Caco-2 (cell line): ENCODE results near the gene CBS. TPM values are rescaled to one million over a fixed set of nuclear protein-coding genes. Genes with fewer than 3 reads are reported as not detected.
"Not testable (repeated sequence)": the region's sequence is repeated elsewhere in the genome, so short reads cannot be mapped to it uniquely, and the experiment has no call there.

Source experiments
- Bru-seq: library from RNA; stranded (reverse); fragments of 400-500 nt; gene quantifications from one replicate; lab custom pipeline; 2021; lab: Mats Ljungman, UMichigan
- BruChase-seq, 2 experiments: library from RNA; stranded (reverse); fragments of 400-500 nt; gene quantifications; one replicate each; lab custom pipeline; 2021; lab: Mats Ljungman, UMichigan
- BruUV-seq: library from RNA; stranded (reverse); fragments of 400-500 nt; replicated peaks from 2 replicates; lab custom pipeline; 2021; lab: Mats Ljungman, UMichigan
- CTCF ChIA-PET: fragments of 300-600 bp; sonication (Branson Sonifier 250); formaldehyde crosslinking; loops from one replicate; lab custom pipeline; 2022; ENCODE audit warnings: antibody characterized with exemption; lab: Charles Lee
- POLR2A ChIA-PET: fragments of 300-600 bp; sonication (Branson Sonifier 250); formaldehyde crosslinking; loops from one replicate; lab custom pipeline; 2022; ENCODE audit warnings: antibody characterized with exemption; lab: Charles Lee
- DNase-seq, 2 experiments: peaks; one replicate each; pipeline versions ENCODE4 v3.0.0 to v3.0.0-alpha.2; 2020 to 2022
- H3K27me3 ChIP-seq: replicated peaks from 2 replicates; pipeline ENCODE4 v1.6.0; 2011; ENCODE audit warnings: low read length; ENCODE audit not compliant: control insufficient read depth, insufficient read depth
- H3K36me3 ChIP-seq: 2 replicates; pipeline ENCODE4 v1.5.1; 2011; ENCODE audit warnings: low read length; ENCODE audit not compliant: control insufficient read depth, insufficient read depth
- H3K4me1 ChIP-seq: fragments of 250-450 bp; sonication (Bioruptor Pico); 2 replicates; pipeline ENCODE4 v1.5.1; 2020; ENCODE audit warnings: mild to moderate bottlenecking
- H3K4me3 ChIP-seq: 2 replicates; pipeline ENCODE4 v1.5.1; 2011; ENCODE audit warnings: low read depth, mild to moderate bottlenecking, control low read depth, low read length
- H3K9me3 ChIP-seq: fragments of 250-450 bp; sonication (Bioruptor Pico); 2 replicates; pipeline ENCODE4 v1.5.1; 2020; ENCODE audit warnings: mild to moderate bottlenecking, moderate library complexity
- H3K27ac Mint-ChIP-seq: one replicate; pipeline ENCODE4 v1.8.0; 2022; ENCODE audit warnings: mixed read lengths; ENCODE audit not compliant: unreplicated experiment
- H3K27me3 Mint-ChIP-seq: one replicate; pipeline ENCODE4 v1.8.0; 2022; ENCODE audit warnings: mixed read lengths; ENCODE audit not compliant: insufficient read depth, unreplicated experiment
- H3K36me3 Mint-ChIP-seq: one replicate; pipeline ENCODE4 v1.8.0; 2022; ENCODE audit warnings: mild to moderate bottlenecking, mixed read lengths; ENCODE audit not compliant: insufficient read depth, unreplicated experiment
- H3K4me1 Mint-ChIP-seq: one replicate; pipeline ENCODE4 v1.8.0; 2022; ENCODE audit warnings: low read depth, mixed read lengths; ENCODE audit not compliant: unreplicated experiment
- H3K4me3 Mint-ChIP-seq: one replicate; pipeline ENCODE4 v1.8.0; 2022; ENCODE audit warnings: mild to moderate bottlenecking, moderate library complexity, mixed read lengths; ENCODE audit not compliant: unreplicated experiment
- H3K9me3 Mint-ChIP-seq: one replicate; pipeline ENCODE4 v1.8.0; 2022; ENCODE audit warnings: mixed read lengths; ENCODE audit not compliant: unreplicated experiment
- intact Hi-C: fragments of 100-400 bp; cut with micrococcal nuclease; formaldehyde crosslinking; loops from one replicate; pipeline ENCODE4 v1.10.0; 2022; ENCODE audit not compliant: unreplicated experiment
- long read RNA-seq: library from polyadenylated mRNA; stranded (forward); transcript quantifications from one replicate; pipeline ENCODE4 v2.0.0, GENCODE V29; 2022
- total RNA-seq: library from RNA; stranded (reverse); gene quantifications from 2 replicates; pipeline ENCODE4 v1.2.3, GENCODE V29; 2022

Gene CBS
- total RNA-seq (194 and 202 TPM in 2 replicates), Bru-seq, nascent RNA (percentile 51 among the genes with signal in this experiment), BruChase-seq, experiment 1, labeled RNA remaining after a 2-hour chase (percentile 53 among the genes with signal in this experiment), BruChase-seq, experiment 2, labeled RNA remaining after a 6-hour chase (percentile 59 among the genes with signal in this experiment)
- long read RNA-seq, transcript CBS-210 (5 exons, 1,038 nt) = minor isoform, 6 of 173 reads
- long read RNA-seq, transcript CBS-204 (17 exons, 2,605 nt) = major isoform, 93 of 173 reads
- long read RNA-seq, partial matches to known transcripts = 16 of 173 reads
- long read RNA-seq, other reads (novel, unspliced or antisense) = 55 of 173 reads

DNA sequence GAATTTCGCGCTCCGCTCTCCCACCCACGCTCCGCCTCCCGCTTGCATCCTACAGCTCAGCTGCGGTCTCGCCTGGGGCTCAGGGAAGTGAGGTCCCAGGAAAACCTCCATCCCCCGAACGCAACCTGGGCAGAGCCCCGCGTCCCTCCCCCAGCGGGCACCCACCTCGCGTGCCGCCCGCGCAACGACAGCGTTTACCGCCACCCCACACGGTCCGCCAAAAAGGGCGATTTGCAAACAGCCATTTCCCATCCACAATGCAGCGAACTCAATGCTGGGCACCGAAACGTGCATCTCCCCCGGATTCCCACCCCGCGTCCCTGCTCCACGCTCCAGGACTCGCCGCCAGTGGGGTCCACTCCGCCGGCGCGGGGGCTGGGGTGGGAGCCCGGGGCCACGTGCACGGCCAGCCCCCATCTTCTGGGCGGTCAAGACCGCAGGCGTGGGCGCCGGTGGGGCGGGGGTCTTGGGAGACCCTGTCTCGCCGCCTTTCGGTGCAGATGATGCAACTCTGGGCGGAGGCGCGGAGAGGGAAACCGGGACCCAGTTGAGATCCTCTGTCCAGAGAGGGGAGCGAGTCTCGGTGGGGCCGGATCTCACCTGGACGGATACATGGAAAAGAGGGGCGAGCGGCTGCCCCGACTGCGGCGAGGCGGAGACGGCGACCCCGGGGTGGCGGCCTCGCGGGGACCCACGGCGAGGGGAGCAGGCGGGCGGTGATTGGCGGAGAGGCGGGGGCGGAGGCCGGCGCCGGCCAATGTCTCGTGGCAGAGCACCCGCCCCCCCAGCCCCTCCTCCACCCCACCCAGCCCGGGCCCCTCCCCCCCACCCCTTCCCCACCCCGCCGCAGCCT lies at the start of gene CBS:
Gene CBS (minus strand): TSS at position 666 of the 853 bp plus-strand sequence. CDS start 3,642 bp downstream, outside the sequence.
- intact Hi-C loops, H3K4me1 Mint-ChIP-seq, CTCF ChIA-PET, H3K27ac Mint-ChIP-seq, H3K9me3 Mint-ChIP-seq, H3K36me3 Mint-ChIP-seq, DNase-seq, BruUV-seq, H3K9me3 ChIP-seq, H3K4me3 Mint-ChIP-seq, POLR2A ChIA-PET, H3K36me3 ChIP-seq, H3K27me3 ChIP-seq, H3K4me1 ChIP-seq, H3K27me3 Mint-ChIP-seq, H3K4me3 ChIP-seq: not testable (repeated sequence)

DNA sequence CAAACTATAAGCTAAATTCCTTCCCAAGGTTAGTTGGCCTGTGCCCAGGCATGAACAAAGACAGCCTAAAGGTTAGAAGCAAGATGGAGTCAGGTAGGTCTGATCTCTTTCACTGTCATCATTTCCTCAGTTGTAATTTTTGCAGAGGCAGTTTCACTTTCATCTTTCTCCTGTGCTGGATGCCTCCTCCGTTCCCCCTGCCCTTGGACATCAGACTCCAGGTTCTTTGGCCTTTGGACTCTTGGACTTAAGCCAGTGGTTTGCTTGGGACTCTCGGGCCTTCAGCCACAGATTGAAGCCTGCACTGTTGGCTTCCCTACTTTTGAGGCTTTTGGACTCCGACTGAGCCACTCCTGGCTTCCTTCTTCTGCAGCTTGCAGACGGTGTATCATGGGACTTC lies 40.3 kb upstream of the CBS start:
- DNase-seq, H3K4me3 ChIP-seq, H3K4me3 Mint-ChIP-seq, CTCF ChIA-PET, H3K9me3 Mint-ChIP-seq, POLR2A ChIA-PET, H3K36me3 Mint-ChIP-seq, H3K27me3 Mint-ChIP-seq, BruUV-seq, H3K4me1 Mint-ChIP-seq, H3K27ac Mint-ChIP-seq, H3K9me3 ChIP-seq, H3K27me3 ChIP-seq, H3K36me3 ChIP-seq, H3K4me1 ChIP-seq, intact Hi-C loops: not testable (repeated sequence)

GRCh38 chr21:43114483-43114882 lies 38.8 kb upstream of the CBS start:
- H3K4me3 ChIP-seq, BruUV-seq, H3K27me3 Mint-ChIP-seq, H3K4me1 Mint-ChIP-seq, H3K9me3 ChIP-seq, H3K36me3 Mint-ChIP-seq, H3K4me3 Mint-ChIP-seq, H3K36me3 ChIP-seq, H3K27ac Mint-ChIP-seq, H3K27me3 ChIP-seq, DNase-seq, CTCF ChIA-PET, intact Hi-C loops, H3K4me1 ChIP-seq, POLR2A ChIA-PET, H3K9me3 Mint-ChIP-seq: not testable (repeated sequence)

GRCh38 chr21:43109006-43109405 lies 33.4 kb upstream of the CBS start:
- H3K9me3 ChIP-seq, H3K4me3 ChIP-seq, H3K36me3 ChIP-seq, H3K4me1 Mint-ChIP-seq, H3K27me3 Mint-ChIP-seq, H3K4me3 Mint-ChIP-seq, H3K27ac Mint-ChIP-seq, H3K36me3 Mint-ChIP-seq, CTCF ChIA-PET, BruUV-seq, POLR2A ChIA-PET, H3K27me3 ChIP-seq, DNase-seq, H3K4me1 ChIP-seq, intact Hi-C loops, H3K9me3 Mint-ChIP-seq: not testable (repeated sequence)

- H3K4me1 ChIP-seq, H3K4me3 ChIP-seq, DNase-seq, CTCF ChIA-PET, H3K27me3 Mint-ChIP-seq, H3K36me3 ChIP-seq, H3K4me1 Mint-ChIP-seq, H3K9me3 Mint-ChIP-seq, H3K4me3 Mint-ChIP-seq, intact Hi-C loops, BruUV-seq, H3K36me3 Mint-ChIP-seq, H3K27ac Mint-ChIP-seq, POLR2A ChIA-PET, H3K27me3 ChIP-seq, H3K9me3 ChIP-seq: not testable (repeated sequence)
Measured at GRCh38 chr21:43108177-43108576, 32.5 kb upstream of the CBS start.

DNA sequence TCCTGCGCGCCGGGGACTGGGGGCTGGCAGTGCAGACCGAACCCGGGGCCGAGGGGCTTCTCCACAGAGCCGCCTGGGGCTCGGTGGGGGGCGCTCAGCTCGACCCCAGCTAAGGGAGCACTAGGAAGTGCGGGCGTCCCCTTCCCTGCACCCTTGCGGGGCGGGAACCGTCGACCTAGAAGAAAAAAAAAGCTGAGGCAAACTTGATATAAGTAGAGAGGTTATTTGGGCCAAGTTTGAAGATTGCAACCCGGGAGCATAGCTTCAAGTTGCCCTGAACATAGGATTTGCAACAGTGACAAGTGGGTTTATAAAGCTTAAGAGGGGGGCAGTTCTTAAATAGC lies 32.1 kb upstream of the CBS start:
- H3K9me3 Mint-ChIP-seq, H3K4me1 Mint-ChIP-seq, DNase-seq, H3K9me3 ChIP-seq, intact Hi-C loops, H3K27me3 Mint-ChIP-seq, BruUV-seq, CTCF ChIA-PET, H3K4me3 ChIP-seq, POLR2A ChIA-PET, H3K36me3 ChIP-seq, H3K4me3 Mint-ChIP-seq, H3K27ac Mint-ChIP-seq, H3K27me3 ChIP-seq, H3K4me1 ChIP-seq, H3K36me3 Mint-ChIP-seq: not testable (repeated sequence)
